Breast epithelium (tissue), 3 donors: ENCODE results near the gene CENPU.

Source experiments
- POLR2A ChIP-seq: fragments of 450-650 bp; IDR thresholded peaks from one replicate; pipeline ENCODE4 v1.6.1; 2016; ENCODE audit warnings: antibody characterized with exemption, mild to moderate bottlenecking, moderate library complexity
- POLR2AphosphoS5 ChIP-seq, 3 donors: sonication (generic); formaldehyde crosslinking; IDR thresholded peaks; one replicate each; pipeline ENCODE4 v1.6.1; 2017; ENCODE audit warnings: antibody characterized with exemption in 3 of 3
- TF ChIP-seq, protein P1 (sequence below), 3 donors: fragments of 450-650 bp; IDR thresholded peaks; one replicate each; pipeline ENCODE4 v1.5.1; 2016 to 2017; ENCODE audit warnings: antibody characterized with exemption in 3 of 3, mild to moderate bottlenecking in 3 of 3, moderate library complexity in 3 of 3

DNA sequence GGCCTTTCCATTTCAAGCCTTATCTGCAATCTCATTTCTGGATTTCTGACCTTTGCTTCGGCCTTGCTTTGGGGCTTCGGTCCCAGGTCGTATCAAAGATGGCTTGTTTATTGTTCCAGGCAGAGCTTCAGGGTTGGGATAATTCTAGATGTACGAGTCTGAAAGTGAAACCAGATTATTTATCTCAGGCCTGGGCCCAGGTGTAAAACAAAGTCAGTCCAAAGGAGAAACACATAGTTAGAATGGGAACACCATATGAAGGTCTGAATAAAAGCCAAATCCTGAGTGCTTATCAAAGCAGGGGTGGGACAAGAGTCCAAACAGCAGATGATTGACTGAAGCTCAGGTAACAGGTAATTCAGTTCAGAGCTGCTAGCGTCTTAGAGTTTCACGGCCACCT, 67.2 kb downstream of the CENPU start:
- TF ChIP-seq POLR2AphosphoS5 (IDR thresholded peaks at IDR 0.05) (no peak), POLR2A (no peak)
- TF ChIP-seq, protein P1, sequence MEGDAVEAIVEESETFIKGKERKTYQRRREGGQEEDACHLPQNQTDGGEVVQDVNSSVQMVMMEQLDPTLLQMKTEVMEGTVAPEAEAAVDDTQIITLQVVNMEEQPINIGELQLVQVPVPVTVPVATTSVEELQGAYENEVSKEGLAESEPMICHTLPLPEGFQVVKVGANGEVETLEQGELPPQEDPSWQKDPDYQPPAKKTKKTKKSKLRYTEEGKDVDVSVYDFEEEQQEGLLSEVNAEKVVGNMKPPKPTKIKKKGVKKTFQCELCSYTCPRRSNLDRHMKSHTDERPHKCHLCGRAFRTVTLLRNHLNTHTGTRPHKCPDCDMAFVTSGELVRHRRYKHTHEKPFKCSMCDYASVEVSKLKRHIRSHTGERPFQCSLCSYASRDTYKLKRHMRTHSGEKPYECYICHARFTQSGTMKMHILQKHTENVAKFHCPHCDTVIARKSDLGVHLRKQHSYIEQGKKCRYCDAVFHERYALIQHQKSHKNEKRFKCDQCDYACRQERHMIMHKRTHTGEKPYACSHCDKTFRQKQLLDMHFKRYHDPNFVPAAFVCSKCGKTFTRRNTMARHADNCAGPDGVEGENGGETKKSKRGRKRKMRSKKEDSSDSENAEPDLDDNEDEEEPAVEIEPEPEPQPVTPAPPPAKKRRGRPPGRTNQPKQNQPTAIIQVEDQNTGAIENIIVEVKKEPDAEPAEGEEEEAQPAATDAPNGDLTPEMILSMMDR (IDR thresholded peaks at IDR 0.05), result no peak
